OCI-LY1 (cell line): ENCODE results near the gene CHRM5.

Experiments used
- H2AFZ ChIP-seq: fragments of 200-600 bp; sonication (generic), shearing (Covaris generic); 2 replicates; pipeline ENCODE4 v1.6.0; 2014; ENCODE audit warnings: antibody characterized with exemption, mild to moderate bottlenecking, low read length
- H3F3A ChIP-seq: fragments of 200-600 bp; sonication (generic), shearing (Covaris generic); 2 replicates; pipeline ENCODE4 v1.6.0; 2014; ENCODE audit warnings: mild to moderate bottlenecking, antibody characterized with exemption, low read length, moderate library complexity; ENCODE audit not compliant: insufficient read depth
- H3K27ac ChIP-seq: fragments of 200-600 bp; sonication (generic); 2 replicates; pipeline ENCODE4 v1.5.1; 2014; ENCODE audit warnings: low read length, mixed run types, mild to moderate bottlenecking, low read depth; ENCODE audit not compliant: poor library complexity, severe bottlenecking
- H3K27me3 ChIP-seq: fragments of 200-600 bp; sonication (generic); 2 replicates; pipeline ENCODE4 v1.6.0; 2014; ENCODE audit warnings: antibody characterized with exemption, mild to moderate bottlenecking, low read length, moderate library complexity; ENCODE audit not compliant: insufficient read depth
- H3K36me3 ChIP-seq: fragments of 200-600 bp; sonication (generic); 2 replicates; pipeline ENCODE4 v1.6.1; 2014; ENCODE audit warnings: mild to moderate bottlenecking, antibody characterized with exemption, low read length, moderate library complexity, mixed read lengths; ENCODE audit not compliant: insufficient read depth
- H3K4me1 ChIP-seq: fragments of 200-600 bp; sonication (generic); 2 replicates; pipeline ENCODE4 v1.5.1; 2014; ENCODE audit warnings: mild to moderate bottlenecking, low read length, moderate library complexity; ENCODE audit not compliant: insufficient read depth, severe bottlenecking
- H3K4me2 ChIP-seq: fragments of 200-600 bp; sonication (generic), shearing (Covaris generic); 2 replicates; pipeline ENCODE4 v1.6.1; 2014; ENCODE audit warnings: low read length
- H3K4me3 ChIP-seq: fragments of 200-600 bp; sonication (generic); 2 replicates; pipeline ENCODE4 v1.5.1; 2014; ENCODE audit warnings: low read length, low read depth, mild to moderate bottlenecking, mixed read lengths; ENCODE audit not compliant: poor library complexity, severe bottlenecking
- H3K79me2 ChIP-seq: fragments of 200-600 bp; shearing (Covaris generic); 2 replicates; pipeline ENCODE4 v1.6.1; 2016; ENCODE audit warnings: mixed run types, low read length, mixed read lengths; ENCODE audit not compliant: insufficient read depth
- H3K9ac ChIP-seq: fragments of 200-600 bp; sonication (generic), shearing (Covaris generic); 2 replicates; pipeline ENCODE4 v1.6.1; 2014; ENCODE audit warnings: mild to moderate bottlenecking, low read length, mixed read lengths
- H3K9me2 ChIP-seq: fragments of 200-600 bp; sonication (generic), shearing (Covaris generic); 2 replicates; pipeline ENCODE4 v1.6.1; 2014; ENCODE audit warnings: low read depth, mild to moderate bottlenecking, low read length, mixed read lengths
- H3K9me3 ChIP-seq: fragments of 200-600 bp; shearing (Covaris generic); 2 replicates; pipeline ENCODE4 v1.6.1; 2014; ENCODE audit warnings: low read length, mixed read lengths
- H4K20me1 ChIP-seq: fragments of 200-600 bp; sonication (generic), shearing (Covaris generic); 2 replicates; pipeline ENCODE4 v1.6.0; 2016; ENCODE audit warnings: mild to moderate bottlenecking, low read length; ENCODE audit not compliant: insufficient read depth
- CTCF ChIP-seq: fragments of 200-600 bp; sonication (generic), shearing (Covaris generic); IDR thresholded peaks from 2 replicates; pipeline ENCODE4 v1.5.1; 2017; ENCODE audit warnings: mild to moderate bottlenecking, antibody characterized with exemption, low read length, moderate library complexity, mixed read lengths
- EZH2 ChIP-seq: fragments of 200-600 bp; sonication (generic), shearing (Covaris generic); IDR thresholded peaks from 2 replicates; pipeline ENCODE4 v1.8.0; 2017; ENCODE audit warnings: borderline replicate concordance, mixed run types, mild to moderate bottlenecking, antibody characterized with exemption, low read length, moderate library complexity, mixed read lengths

Gene CHRM5

DNA sequence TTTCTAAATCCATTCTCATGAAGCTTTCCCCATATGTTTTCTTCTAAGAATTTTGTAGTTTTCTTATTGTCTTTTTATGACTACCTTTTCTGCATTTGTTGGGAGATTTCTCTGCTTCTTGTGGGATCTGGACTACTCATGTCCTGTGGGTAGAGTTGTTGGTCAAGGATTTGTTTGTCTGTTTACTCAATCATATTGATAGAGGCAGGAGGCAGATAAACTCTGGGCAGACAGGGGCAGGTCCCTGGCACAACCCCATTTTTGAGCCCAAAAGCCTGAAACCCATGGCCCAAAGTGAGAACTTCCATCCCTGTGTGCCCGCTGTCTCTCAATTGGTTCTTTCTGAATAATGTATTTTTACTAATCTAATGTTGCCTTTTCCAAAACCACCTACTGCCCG lies 145.9 kb downstream of the CHRM5 start:
- H3K79me2 ChIP-seq = no peaks in the 10 kb centered on the region
- no peak overlapping the region for H3K27ac ChIP-seq
- no peaks in the 10 kb centered on the region for H3K9me2 ChIP-seq
- H3K36me3 ChIP-seq = no peaks in the 10 kb centered on the region
- H3K27me3 ChIP-seq = no peaks in the 10 kb centered on the region; the same call in 1 of the 2 replicates
- H3K4me2 ChIP-seq = no peak overlapping the region
- H2AFZ ChIP-seq = no peak overlapping the region
- no peaks in the 10 kb centered on the region for H3K9me3 ChIP-seq
- no peaks in the 10 kb centered on the region for H4K20me1 ChIP-seq
- H3F3A ChIP-seq = no peaks in the 10 kb centered on the region
- H3K4me1 ChIP-seq = no peaks in the 10 kb centered on the region
- H3K4me3 ChIP-seq = no peak overlapping the region
- TF ChIP-seq CTCF (no peak), EZH2 (no peak)
- no peak overlapping the region for H3K9ac ChIP-seq

DNA sequence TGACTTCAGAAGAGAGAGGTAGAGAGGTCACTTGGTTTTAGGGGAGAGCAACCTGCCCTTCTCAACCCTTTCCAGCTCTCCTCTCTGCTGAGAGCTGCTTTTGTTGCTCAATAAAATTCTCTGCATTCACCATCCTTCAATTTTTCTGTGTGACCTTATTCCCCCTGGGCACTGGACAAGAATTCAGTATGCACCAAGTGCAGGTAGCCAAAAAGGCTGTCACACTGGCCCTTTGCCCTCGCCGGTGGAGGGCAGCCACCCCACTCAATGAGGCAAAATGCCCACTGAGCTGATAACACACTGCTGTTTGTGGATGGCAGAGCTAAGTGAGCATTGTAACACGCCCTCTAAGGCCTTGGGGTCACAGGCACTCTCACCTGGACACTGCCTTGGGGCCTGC lies 146.4 kb downstream of the CHRM5 start:
- Histone ChIP-seq H2AFZ (no peak overlapping the region), H3K9ac (no peak overlapping the region), H3K4me2 (no peak overlapping the region), H3K9me3 (no peaks in the 10 kb centered on the region), H3F3A (no peaks in the 10 kb centered on the region), H3K27ac (no peak overlapping the region), H3K4me1 (no peaks in the 10 kb centered on the region), H3K4me3 (no peak overlapping the region), H4K20me1 (no peaks in the 10 kb centered on the region), H3K36me3 (no peaks in the 10 kb centered on the region), H3K9me2 (no peaks in the 10 kb centered on the region), H3K27me3 (no peaks in the 10 kb centered on the region; the same call in 1 of the 2 replicates), H3K79me2 (no peaks in the 10 kb centered on the region)
- TF ChIP-seq CTCF (no peak), EZH2 (no peak)

DNA sequence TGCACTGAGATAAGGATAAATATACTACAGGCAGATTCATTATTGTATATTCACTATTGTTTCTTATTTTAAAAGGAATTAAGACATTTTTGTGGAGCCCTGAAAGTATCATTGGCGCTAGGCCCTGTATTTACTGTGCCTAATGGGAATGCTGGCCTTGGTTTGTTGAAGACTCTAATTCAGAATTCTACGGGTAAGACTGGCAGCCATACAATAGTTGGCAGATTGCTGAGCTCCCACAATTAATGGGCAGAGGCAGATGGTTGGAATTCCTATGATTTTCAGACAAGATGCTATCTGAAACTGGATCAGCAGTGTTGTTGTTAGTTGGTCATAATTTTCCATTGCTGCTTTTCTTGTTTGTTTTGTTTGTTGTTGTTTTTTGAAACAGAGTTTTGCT lies 148.3 kb downstream of the CHRM5 start:
- H3K4me2 ChIP-seq = no peak overlapping the region
- H4K20me1 ChIP-seq = no peaks in the 10 kb centered on the region
- H3K9me2 ChIP-seq = no peaks in the 10 kb centered on the region
- no peak overlapping the region for H2AFZ ChIP-seq
- H3F3A ChIP-seq = no peaks in the 10 kb centered on the region
- no peaks in the 10 kb centered on the region for H3K4me1 ChIP-seq
- no peaks in the 10 kb centered on the region; the same call in 1 of the 2 replicates for H3K27me3 ChIP-seq
- no peak overlapping the region for H3K9ac ChIP-seq
- H3K4me3 ChIP-seq = no peak overlapping the region
- H3K79me2 ChIP-seq = no peaks in the 10 kb centered on the region
- no peak for TF ChIP-seq EZH2
- TF ChIP-seq CTCF = no peak
- H3K36me3 ChIP-seq = no peaks in the 10 kb centered on the region
- H3K9me3 ChIP-seq = no peaks in the 10 kb centered on the region
- no peak overlapping the region for H3K27ac ChIP-seq
